Epithelial cell of esophagus (primary cell): ENCODE results near the gene DIAPH3.

Experiments
- DNase-seq: peaks from one replicate; pipeline ENCODE4 v3.0.0; 2010; ENCODE audit warnings: low read depth
- H3K4me3 ChIP-seq: 2 replicates; pipeline ENCODE4 v1.5.1; 2011; ENCODE audit warnings: mild to moderate bottlenecking, low read length, control low read depth
- CTCF ChIP-seq: IDR thresholded peaks from 2 replicates; pipeline ENCODE4 v1.5.1; 2011; ENCODE audit warnings: low read depth, mild to moderate bottlenecking, low read length, control low read depth, inconsistent platforms; ENCODE audit not compliant: insufficient read depth; ENCODE audit errors: missing control alignments

DIAPH3 gene

GRCh38 chr13:59829690-59830089 lies 334.0 kb downstream of the DIAPH3 start:
- DNase-seq = no peak

GRCh38 chr13:59823486-59823885 lies 340.2 kb downstream of the DIAPH3 start:
- TF ChIP-seq CTCF = no peak
- H3K4me3 ChIP-seq = no peak overlapping the region
- DNase-seq = peak; percentile 70

More at GRCh38 chr13:59829690-59830089, 334.0 kb downstream of the DIAPH3 start:
- H3K4me3 ChIP-seq = no peak overlapping the region
- no peak for TF ChIP-seq CTCF

- H3K4me3 ChIP-seq = no peak overlapping the region
- no peak for DNase-seq
- no peak for TF ChIP-seq CTCF
Measured at GRCh38 chr13:59809564-59809963, 354.2 kb downstream of the DIAPH3 start.

GRCh38 chr13:59806801-59807200 lies 356.9 kb downstream of the DIAPH3 start:
- no peak for TF ChIP-seq CTCF
- no peak overlapping the region for H3K4me3 ChIP-seq
- no peak for DNase-seq

GRCh38 chr13:59801107-59801880 lies 362.4 kb downstream of the DIAPH3 start:
- H3K4me3 ChIP-seq = no peak overlapping the region
- TF ChIP-seq CTCF = no peak
- DNase-seq = no peak

GRCh38 chr13:59793107-59793506 lies 370.6 kb downstream of the DIAPH3 start:
- no peak for DNase-seq
- TF ChIP-seq CTCF = no peak
- H3K4me3 ChIP-seq = no peak overlapping the region

- no peak overlapping the region for H3K4me3 ChIP-seq
- no peak for DNase-seq
- TF ChIP-seq CTCF = no peak
Measured at GRCh38 chr13:59790626-59791025, 373.1 kb downstream of the DIAPH3 start.
